HK-2 (cell line): Measurements from ENCODE around the gene LZTFL1.

ENCODE experiments used
- DNase-seq: peaks from one replicate; pipeline ENCODE4 v3.0.0-alpha.2; 2018; ENCODE audit not compliant: unreplicated experiment

The LZTFL1 gene, protein sequence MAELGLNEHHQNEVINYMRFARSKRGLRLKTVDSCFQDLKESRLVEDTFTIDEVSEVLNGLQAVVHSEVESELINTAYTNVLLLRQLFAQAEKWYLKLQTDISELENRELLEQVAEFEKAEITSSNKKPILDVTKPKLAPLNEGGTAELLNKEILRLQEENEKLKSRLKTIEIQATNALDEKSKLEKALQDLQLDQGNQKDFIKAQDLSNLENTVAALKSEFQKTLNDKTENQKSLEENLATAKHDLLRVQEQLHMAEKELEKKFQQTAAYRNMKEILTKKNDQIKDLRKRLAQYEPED

GRCh38 chr3:45841757-45842491, at the start of gene LZTFL1:
Gene LZTFL1, minus strand, starts transcription at chr3:45842119. Its CDS starts 128 bp downstream, at chr3:45841991.
- DNase-seq = peak; percentile 85

DNA sequence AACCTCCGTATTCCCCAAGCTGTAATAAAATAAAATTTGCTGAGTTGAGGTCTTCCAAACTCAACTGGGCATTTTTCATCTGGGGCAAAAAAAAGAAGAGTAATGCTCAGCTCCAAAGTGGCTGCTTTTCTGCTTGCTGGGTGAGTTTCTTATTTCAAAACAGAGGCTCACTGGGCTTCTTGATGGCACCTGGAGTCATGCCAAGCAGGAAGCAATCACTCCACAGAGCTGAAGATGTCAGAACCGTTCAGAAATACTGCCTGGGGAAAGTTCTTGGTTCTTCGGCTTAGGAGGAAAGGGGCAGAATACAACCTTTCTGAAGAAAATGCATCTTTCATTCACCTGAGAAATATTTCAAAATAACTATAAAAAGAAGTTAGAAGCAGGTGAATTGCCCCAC, 48.5 kb upstream of the LZTFL1 start:
- no peak for DNase-seq

GRCh38 chr3:45889337-45889736, 47.4 kb upstream of the LZTFL1 start:
- DNase-seq = no peak

GRCh38 chr3:45887759-45888511, 46.0 kb upstream of the LZTFL1 start:
- DNase-seq = no peak

- no peak for DNase-seq
Measured at GRCh38 chr3:45887285-45887684, 45.4 kb upstream of the LZTFL1 start.

GRCh38 chr3:45885979-45886705, 44.2 kb upstream of the LZTFL1 start, which contains the start of gene CCR9:
Gene CCR9, plus strand, starts transcription at chr3:45886543. Its CDS starts 8,391 bp downstream, at chr3:45894934.
- DNase-seq = no peak

DNA sequence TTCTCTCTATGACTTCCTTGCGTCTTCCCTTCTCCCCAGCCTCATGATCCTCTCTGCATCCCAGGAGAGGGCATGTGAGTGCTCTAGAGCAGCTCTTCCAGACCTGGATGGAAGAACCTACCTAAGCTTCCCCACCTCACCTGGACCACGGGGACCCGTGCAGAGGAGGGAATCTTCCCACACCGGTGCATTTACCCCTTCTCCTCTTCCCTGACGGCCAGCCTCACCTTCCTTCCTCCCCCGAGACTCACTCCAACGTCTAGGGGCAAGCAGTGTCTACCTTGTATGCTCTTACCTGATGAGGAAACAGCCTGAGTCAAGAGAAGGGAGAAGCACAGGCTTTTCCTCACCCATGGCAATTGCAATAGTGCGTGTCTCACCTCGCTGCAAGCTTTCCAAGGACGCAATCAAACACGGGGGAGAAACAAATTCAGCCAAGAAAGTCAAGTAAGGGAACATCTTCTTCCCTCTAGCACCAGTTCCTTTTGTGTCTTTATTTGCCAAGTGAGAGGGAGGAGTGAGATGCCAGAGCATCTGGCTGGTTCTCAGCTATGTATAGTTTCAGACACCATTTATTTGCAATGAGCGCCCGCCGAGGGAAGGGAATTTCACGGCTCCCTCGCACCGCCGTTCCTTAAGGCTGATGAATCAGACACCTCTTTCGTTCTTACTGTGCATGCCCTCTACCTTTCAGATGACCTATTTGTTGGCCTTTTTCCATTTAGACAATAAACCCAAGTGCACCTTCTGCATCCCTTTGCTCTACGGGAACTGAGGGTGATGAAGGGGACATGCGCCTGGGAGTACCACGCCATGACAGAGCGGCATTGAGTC, 42.7 kb upstream of the LZTFL1 start:
- no peak for DNase-seq

GRCh38 chr3:45881078-45882022, 39.4 kb upstream of the LZTFL1 start:
- DNase-seq = no peak

DNA sequence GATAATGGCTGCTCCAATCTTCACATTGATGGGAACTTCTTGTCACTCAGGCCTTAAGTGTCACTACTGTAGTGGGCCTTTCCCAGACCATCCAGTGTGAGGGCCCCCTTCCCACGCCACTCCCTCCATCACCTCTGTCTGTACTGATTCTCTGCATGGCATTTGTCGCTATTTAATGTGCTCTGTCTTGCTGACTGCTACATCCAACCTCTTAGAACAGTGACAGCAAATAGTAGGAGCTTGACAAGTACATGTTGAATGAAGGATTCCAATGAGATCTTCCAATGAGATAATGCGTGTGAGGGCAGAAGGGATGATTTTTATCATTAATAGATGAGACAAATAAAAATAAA, 38.8 kb upstream of the LZTFL1 start:
- DNase-seq = no peak

GRCh38 chr3:45878124-45878523, 36.2 kb upstream of the LZTFL1 start:
- no peak for DNase-seq

DNA sequence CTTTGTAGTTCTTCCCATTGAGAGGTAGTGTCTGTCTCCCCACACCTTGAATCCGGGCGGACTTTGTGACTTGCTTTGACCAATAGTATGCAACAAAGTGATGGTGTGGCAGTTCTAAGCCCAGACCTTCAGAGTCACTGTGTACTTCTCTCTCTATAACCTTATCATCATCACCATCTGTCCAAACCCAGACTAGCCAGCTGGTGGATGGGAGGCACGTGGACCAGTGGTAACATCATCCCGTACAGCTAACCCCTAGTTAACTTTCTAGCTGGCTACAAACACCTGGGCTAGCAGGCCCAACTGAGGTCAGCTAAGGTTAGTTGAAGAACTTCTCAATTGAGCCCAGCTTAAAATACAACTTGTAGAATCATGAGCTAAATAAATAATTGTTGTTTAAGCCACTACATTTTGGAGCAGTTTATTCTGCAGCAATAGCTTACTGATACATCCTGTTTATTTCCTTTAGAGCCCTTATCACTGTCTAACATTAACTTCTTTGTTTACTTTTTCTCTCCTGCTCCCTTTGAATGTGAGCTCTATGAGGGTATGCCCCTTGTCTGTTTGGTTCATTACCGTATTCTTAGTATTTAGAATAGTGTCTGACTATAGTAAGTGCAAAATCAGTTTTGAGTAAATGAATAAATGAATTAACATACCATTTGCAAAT, 32.9 kb upstream of the LZTFL1 start:
- DNase-seq = no peak

DNA sequence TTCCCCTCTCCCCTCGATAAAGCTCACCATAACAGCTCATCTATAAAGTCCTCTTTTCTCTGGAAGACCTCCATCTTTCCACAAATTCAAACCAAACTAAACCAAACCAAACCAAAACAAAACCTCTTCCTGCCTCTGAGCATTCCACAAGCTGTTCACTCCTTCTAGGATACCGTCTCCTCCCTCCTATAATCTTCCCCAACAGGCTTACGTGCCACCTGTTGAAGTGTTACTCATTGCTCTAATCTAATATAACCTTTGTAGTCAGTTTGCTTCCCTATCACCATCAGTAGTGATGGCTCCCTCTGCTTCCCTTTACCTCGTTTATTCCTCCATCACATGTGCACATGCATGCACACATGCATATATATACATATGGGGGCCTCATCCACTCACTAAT, 31.7 kb upstream of the LZTFL1 start:
- DNase-seq = no peak

DNA sequence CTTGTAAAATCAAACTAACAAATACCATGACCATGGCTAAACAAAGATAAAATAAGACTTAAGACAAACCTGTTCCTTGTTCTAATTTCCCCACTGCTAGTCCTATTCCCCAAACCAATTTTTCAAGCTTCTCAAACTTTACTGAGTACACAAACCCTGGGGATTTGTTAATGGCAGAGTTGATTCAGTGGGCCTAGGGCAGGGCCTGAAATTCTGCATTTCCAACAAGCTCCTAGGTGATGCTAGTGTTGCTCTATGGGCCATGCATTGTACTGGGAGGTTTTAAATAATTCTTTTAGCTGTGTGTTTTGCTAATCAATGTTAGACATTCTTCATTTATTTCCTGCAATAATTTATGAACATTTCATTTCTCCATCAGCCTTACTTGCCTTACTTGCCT, 31.1 kb upstream of the LZTFL1 start:
- no peak for DNase-seq

GRCh38 chr3:45872569-45872968, 30.6 kb upstream of the LZTFL1 start:
- DNase-seq = no peak

- no peak for DNase-seq
Measured at GRCh38 chr3:45871780-45872179, 29.9 kb upstream of the LZTFL1 start.

DNA sequence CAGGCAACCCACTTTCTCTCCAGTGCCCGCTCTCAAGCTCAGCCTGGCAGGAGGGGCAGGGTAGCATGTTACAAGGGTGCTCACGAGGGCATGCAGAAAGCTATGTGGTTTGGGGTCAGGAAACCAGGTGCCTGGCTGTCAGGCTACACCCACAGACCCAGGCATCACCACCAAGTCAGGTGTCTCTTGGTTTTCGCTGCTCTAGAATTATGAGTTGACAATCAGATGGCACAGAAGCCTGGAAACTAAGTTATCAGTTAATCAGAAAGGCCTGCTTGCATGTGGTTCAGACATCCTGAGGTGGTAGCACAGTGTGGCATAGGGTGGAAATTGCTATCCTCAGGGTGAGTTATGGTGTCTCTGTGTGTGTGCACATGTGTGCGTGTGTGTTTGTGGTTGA, 28.2 kb upstream of the LZTFL1 start:
- DNase-seq = no peak

DNA sequence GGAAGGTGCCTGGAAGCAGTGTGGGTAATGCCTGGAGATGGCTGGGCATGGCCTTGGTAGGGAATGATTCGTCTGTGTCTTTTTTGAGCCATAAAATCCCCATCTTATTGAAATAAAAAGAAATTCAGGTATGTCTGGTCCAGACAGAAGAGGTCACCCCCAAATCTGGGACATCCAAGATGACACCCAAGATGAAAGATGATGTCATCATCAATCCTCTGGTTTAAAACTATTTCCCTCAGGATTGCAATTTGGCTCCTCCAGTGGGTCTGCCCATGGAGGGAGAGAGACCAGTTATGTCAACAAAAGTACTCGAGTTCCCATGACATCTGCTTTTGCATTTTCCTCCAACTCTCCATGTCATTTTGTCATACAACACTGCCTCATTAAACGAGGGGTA, 27.7 kb upstream of the LZTFL1 start:
- no peak for DNase-seq

- DNase-seq = no peak
Measured at GRCh38 chr3:45868650-45869049, 26.7 kb upstream of the LZTFL1 start.

DNA sequence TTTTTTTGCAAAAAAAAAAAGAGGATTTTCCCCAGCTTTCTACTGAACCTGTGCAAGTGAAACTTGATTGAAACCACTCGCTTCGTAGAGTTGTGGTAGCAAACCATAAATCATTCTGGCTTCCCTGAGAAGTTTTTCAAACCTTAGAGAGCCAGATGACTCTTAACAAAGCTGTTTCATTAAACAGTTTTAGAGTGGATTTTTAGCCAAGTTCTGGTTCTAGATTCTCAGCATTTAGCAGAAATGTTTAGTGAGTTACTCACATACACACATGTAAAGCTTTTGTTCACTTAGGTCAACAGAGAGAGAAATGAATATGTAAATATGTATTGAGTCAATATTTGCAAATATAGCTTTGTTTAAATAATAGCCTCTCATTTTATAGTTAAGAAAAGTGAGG, 26.3 kb upstream of the LZTFL1 start:
- no peak for DNase-seq
